ENCODE data around the gene ANKRD36. TPM values are rescaled to one million over a fixed set of nuclear protein-coding genes. Genes with fewer than 3 reads are reported as not detected.
"Not testable (repeated sequence)": the region's sequence is repeated elsewhere in the genome, so short reads cannot be mapped to it uniquely, and the experiment has no call there.

Gene ANKRD36
- total RNA-seq: 534 TPM

DNA sequence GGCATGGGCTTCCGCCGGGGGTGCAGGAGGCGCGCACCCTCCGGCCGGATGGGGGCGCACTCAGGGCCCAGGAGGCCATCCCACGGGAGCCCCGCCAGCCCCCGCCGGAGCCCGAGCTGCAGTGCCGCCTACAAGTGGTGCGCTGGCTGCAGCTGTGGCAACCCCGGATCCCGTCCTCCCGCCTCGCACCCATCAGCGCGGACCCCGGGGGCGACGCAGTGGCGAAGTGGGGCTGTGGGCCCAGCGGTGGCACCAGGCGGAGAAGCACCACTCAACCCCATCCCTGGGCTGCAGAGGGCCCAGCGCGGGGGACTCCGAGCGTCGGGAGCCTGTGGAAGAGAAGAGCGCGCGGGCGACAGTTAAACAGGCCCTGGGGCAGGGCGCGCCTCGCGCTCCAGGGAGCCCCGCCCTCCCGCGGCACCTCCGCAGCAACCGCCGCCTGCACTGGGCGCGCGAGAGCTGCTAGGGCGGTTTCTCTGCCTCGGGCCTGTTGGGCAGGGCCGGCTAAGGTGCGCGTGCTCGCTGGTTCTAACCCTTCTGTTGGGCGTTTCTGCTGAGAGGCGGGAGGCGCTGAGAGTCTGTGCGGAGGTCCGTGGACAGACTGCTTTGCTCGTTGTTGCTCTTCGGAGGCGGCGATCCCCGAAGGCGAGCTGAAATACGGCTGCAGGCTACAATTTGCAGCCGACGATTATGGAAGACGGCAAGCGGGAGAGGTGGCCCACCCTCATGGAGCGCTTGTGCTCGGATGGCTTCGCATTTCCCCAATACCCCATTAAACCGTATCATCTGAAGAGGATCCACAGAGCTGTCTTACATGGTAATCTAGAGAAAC is at the start of gene ANKRD36:
Gene ANKRD36, plus strand, starts transcription at position 104 of the 832 bp plus-strand sequence. Its CDS starts 587 bp downstream, at position 691.
- FAIRE-seq: not testable (repeated sequence)
- DNase-seq (ENCODE audit: low spot score in 2 of 2): peak; percentile 48 to 72

GRCh38 chr2:97066030-97066429 is 46.9 kb upstream of the ANKRD36 start:
- FAIRE-seq: not testable (repeated sequence)

DNA sequence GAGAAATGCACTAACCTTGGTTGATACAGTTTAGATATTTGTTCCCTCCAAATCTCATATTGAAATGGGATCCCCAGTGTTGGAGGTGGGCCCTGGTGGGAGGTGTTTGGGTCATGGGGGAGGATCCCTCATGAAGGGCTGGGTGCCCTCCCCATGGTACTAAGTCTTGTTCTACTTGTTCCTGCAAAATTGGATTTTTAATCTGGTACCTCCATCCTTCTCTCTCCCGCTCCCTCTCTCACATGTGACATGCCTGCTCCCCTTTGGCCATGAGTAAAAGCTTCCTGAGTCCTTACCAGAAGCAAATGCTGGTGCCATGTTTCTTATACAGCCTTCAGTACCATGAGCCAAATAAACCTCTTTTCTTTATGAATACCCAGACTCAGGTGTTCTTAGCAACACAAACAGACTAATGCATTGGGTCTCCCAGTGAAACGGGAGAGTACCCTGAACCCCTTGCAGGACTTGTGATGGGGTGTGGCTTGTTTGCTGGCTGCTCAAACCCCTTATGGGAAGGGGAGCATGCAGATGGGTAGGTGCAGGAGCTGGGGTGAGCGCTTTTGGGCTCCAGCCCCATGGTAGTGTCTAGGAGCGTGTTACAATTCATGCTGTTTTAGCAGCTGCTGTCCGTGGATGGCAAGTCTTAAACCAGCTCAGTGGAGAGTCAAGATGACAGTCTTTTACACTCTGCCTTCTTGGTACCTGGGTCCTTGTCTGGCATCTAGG is 45.5 kb upstream of the ANKRD36 start:
- DNase-seq (ENCODE audit: low spot score in 2 of 2): no peak
- no peak for FAIRE-seq

More at GRCh38 chr2:97066030-97066429, 46.9 kb upstream of the ANKRD36 start:
- DNase-seq (ENCODE audit: low spot score in 2 of 2): not testable (repeated sequence)

DNA sequence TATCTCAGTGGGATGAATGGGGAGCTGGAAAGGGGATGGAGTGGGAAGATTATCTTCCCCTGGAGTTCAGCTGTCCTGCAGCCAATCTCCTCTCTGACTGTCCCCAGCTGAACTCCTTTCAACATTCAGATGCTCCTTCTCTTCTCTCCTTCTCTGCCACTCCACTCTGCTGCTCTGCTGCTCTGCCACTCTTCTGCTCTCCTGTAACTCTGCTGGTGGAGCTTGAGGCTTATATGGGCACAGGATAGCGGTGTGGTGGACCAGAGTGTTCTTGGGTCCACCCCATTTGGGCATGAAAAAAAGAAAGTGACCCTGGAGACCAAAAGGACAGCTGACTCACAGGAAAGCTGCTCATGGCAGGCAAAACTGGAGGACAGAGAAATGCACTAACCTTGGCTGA is 44.9 kb upstream of the ANKRD36 start:
- FAIRE-seq: no peak
- DNase-seq (ENCODE audit: low spot score in 2 of 2): no peak

DNA sequence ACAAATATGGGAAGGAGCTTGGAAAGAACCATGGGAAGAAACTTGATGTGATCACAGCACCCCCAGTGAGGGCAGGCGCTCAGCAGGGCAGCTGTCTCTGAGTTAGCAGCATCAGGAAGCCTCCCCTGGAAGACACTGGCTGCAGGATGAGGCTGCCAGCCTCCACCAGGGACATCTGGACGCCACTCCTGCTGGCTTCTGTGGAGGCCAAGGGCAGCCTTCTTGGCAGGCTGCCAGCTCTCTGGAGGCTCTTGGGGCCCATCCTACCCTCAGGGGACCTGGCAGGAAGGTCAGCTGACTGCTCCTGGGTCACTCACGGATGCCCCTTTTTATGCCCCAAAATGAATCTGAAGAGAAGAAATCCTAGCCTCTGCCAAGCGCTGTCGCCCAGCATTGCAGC is 44.2 kb upstream of the ANKRD36 start:
- DNase-seq (ENCODE audit: low spot score in 2 of 2); FAIRE-seq: not testable (repeated sequence)

- not testable (repeated sequence) for DNase-seq (ENCODE audit: low spot score in 2 of 2); FAIRE-seq
These were observed 42.0 kb upstream of the ANKRD36 start for GRCh38 chr2:97070915-97071314.

DNA sequence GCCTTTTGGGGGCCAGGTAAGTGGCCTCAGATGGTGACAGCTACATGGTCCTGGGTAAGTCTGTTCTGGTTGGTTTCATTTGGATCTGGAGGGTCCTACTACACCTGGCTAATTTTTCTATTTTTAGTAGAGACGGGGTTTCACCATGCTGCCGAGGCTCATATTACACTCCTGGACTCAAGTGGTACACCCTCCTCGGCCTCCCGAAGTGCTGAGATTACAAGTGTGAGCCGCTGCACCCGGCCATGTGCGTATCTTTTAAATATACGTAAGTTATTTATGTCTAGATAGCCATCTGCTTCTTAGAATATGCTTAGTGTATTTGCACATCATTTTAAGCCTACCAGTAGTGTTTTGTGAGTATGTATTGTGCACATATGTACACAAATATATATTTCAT is 35.7 kb upstream of the ANKRD36 start:
- FAIRE-seq; DNase-seq (ENCODE audit: low spot score in 2 of 2): not testable (repeated sequence)

DNA sequence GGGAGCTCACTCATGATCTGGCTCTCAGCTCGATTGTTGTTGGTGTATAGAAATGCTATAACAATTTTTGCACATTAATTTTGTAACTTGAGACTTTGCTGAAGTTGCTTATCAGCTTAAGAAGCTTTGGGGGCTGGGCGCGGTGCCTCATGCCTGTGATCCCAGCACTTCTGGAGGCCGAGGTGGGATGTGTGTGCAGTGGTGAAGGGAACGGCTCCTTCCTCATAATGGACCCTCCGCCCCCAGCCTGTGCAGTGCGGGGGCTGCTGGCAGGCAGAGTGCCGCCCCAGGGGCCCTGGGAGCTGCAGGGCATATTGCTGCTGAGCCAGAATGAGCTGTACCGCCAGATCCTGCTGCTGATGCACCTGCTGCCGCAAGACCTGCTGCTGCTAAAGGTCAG is 32.1 kb upstream of the ANKRD36 start:
- FAIRE-seq; DNase-seq (ENCODE audit: low spot score in 2 of 2): not testable (repeated sequence)

DNA sequence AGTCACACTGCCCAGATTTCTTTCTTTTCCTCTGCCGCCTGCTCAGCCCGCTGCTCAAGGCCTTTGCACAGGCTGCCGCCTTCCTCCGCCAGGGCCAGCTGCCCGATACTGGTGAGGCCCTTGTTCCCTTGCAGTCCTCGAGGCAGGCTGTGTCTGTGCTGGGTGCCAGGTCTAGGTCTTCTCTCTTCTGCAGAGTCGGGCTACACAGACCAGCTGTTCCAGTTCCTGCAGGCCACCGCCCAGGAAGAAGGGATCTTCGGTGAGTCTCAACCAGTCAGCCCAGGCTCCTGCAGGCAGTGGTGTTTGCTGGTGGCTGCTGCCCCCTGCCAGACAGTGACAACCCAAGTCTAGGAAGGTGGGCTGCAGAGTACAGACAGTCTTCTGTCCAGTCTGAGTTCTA is 30.7 kb upstream of the ANKRD36 start:
- not testable (repeated sequence) for DNase-seq (ENCODE audit: low spot score in 2 of 2); FAIRE-seq

- not testable (repeated sequence) for DNase-seq (ENCODE audit: low spot score in 2 of 2); FAIRE-seq
These were observed 29.4 kb upstream of the ANKRD36 start for GRCh38 chr2:97083516-97083915.

- not testable (repeated sequence) for DNase-seq (ENCODE audit: low spot score in 2 of 2); FAIRE-seq
These were observed 27.9 kb upstream of the ANKRD36 start for GRCh38 chr2:97085093-97085492.

DNA sequence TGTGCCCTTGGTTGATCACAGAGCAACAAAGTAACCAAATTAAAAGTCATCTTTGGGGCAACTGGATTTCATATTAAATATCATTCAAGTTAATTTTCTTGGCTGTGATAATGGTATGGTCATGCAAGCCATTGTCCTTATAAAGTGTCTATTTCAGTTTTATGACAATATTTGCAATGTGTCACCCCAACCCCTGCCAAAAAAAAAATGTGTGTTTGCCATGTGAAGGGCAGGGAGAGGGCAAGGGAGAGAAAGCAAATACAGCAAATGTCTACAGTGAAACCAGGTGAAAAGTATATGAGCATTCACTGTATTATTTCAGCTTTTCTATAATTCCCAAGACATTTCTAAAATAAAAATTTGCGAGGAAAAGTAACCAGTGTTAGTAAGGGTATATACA is 24.2 kb upstream of the ANKRD36 start:
- DNase-seq (ENCODE audit: low spot score in 2 of 2); FAIRE-seq: not testable (repeated sequence)

- FAIRE-seq; DNase-seq (ENCODE audit: low spot score in 2 of 2): not testable (repeated sequence)
These were observed 20.0 kb upstream of the ANKRD36 start for GRCh38 chr2:97092946-97093345.

DNA sequence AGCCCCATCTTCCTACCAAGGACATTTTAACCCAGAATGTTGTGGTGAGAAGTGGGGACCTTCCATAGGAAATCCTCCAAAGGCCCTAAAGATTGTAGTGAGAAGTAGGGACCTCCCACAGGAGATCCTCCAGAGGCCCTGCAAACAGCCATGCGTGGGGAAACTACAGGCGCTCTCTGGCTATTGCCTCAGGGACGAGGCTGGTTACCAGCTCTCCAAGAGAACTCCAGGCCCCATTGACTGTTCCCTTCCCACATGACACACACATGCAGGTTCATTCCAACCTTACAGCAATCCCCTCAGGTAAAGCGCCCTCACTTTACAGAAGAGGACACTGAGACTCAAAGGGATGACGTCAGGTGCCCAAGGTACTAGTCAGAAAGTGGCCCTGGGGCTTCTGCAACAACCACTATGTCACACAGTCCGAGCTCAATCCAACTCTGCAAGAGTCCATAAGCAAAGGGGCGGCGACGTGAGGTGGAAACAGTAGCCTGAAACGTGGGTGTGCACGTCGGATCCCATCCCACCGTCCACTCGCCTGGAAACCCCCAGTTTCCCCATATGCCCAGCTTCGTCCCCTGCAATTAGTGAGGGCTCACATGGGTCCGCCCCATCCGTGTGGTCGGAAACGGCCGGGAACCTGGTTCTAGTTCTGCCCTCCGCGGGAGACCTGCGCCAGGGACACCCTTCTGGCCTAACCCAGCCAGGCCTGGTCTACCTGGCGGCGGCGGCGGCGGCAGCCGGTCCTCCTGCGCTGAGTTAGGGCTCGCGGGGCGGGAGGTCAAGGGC is 18.8 kb upstream of the ANKRD36 start:
- FAIRE-seq: not testable (repeated sequence)

DNA sequence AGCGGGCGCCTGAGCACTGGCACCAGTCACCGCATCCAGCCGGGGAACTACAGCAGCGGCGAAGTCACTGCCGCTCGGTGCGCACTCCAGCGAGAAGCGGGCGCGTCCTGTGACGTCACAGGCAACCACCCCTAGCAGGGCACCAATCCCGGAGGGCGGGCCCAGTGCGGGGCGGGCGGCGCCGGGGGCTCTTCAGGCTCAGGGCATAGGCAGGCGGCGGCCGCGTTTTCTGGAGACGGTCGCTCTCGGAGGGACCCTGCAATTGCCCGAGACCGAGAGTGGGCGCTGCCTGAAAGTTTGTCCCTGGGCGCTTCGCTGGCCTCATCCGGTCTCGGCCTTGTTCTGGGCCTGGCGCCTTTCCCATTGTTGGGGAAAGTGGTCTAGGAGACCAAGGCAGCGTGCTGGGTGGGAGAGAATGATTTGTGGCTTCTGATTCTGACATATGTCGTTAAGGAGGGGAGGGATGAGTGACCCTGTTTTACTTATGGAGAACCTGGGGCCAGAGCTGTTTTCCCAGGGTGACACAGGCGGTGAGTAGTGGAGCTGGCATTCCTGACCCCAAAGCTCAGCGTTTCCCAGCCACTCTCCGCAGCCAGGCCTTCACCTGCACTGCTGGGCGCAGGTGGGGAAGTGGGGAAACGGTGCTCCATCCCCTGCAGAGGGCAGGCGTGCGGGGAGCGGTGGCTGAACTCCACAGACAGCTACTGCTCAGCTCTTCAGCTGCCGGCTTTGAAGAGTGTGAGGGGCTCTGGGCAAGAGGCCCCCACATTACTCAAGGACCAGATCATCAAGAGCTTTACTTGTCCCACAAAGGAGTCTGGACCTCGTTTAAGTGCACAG is 18.0 kb upstream of the ANKRD36 start, which contains the start of gene FAHD2B:
Gene FAHD2B, minus strand, starts transcription at position 111 of the 840 bp plus-strand sequence. CDS start 3,176 bp downstream, outside the sequence.
- FAIRE-seq: not testable (repeated sequence)

More for the DNA sequence above, 18.8 kb upstream of the ANKRD36 start:
- not testable (repeated sequence) for DNase-seq (ENCODE audit: low spot score in 2 of 2)

DNA sequence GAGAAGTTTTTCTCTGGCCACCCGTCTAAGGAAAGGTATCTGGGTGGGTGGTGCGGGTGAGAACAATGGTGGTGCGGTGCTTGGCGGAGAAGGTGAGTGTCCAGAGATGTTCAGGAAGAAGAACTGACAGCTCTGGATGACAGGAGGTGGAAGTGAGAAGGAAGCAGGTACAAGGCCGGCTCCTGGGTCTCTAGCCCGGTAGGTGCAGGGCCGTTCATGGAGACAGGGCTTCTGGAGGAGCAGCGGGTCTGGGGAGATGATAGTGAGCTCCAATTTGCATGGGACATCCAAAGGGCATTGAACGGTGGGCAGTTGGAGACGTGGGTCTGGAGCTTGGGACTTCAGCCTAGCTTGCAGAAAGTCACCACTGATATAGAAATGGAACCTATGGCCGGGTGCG is 17.3 kb upstream of the ANKRD36 start:
- DNase-seq (ENCODE audit: low spot score in 2 of 2): no peak
- no peak for FAIRE-seq

More for the DNA sequence above, 18.0 kb upstream of the ANKRD36 start, which contains the start of gene FAHD2B:
- DNase-seq (ENCODE audit: low spot score in 2 of 2): peak; percentile 56 to 59

DNA sequence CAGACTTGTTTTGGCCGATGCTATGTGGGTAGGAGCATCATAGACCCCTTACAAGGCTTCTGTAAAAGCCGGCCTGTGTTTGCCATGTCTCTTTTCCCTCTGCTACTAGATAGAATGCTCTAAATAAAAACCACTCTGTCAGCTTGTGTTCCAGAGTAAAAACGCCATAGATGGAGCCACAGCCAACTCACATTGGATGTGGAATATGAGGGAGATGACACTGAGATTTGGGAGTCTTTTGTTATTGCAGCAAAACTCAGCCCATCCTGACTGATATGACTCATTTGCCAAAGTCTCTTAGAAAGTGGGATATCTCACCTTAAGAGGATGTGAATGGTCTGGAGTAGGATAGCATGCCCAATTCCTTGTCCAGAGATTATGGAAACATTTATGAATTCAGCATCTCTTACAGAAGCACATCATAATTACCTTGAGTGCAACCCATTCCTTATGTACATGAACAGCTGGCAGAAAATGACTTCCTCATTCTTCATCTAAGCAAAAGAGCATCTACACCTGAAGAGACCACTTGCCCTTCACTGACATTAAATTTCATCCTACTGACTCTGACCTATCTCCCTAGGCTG is 14.1 kb upstream of the ANKRD36 start:
- not testable (repeated sequence) for FAIRE-seq; DNase-seq (ENCODE audit: low spot score in 2 of 2)

DNA sequence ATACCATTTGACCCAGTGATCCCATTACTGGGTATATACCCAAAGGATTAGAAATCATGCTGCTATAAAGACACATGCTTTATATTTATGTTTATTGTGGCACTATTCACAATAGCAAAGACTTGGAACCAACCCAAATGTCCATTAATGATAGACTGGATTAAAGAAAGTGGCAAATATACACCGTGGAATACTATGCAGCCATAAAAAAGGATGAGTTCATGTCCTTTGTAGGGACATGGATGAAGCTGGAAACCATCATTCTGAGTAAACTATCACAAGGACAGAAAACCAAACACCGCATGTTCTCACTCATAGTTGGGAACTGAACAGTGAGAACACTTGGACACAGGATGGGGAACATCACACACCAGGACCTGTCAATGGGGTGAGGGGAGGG is 6.1 kb upstream of the ANKRD36 start:
- not testable (repeated sequence) for DNase-seq (ENCODE audit: low spot score in 2 of 2); FAIRE-seq

DNA sequence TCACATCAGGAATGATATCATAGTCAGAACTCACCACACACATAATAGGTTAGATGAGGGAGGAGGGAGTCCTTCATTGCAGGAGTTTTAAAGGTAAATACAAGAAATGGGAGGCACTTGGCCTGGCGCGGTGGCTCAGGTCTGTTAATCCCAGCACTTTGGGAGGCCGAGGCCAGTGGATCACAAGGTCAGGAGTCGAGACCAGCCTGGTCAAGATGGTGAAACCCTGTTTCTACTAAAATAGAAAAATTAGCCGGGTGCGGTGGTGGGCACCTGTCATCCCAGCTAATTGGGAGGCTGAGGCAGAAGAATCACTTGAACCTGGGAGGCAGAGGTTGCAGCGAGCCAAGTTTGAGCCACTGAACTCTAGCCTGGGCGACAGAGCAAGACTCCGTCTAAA is 1.7 kb upstream of the ANKRD36 start:
- not testable (repeated sequence) for DNase-seq (ENCODE audit: low spot score in 2 of 2); FAIRE-seq

Data from frontal cortex (tissue), 4 donors.